ENCODE measurements around the gene SLC12A7. TPM values are rescaled to one million over a fixed set of nuclear protein-coding genes. Genes with fewer than 3 reads are reported as not detected.

The SLC12A7 gene
- total RNA-seq, 1 donor from 2014 or later = 49.5 TPM

DNA sequence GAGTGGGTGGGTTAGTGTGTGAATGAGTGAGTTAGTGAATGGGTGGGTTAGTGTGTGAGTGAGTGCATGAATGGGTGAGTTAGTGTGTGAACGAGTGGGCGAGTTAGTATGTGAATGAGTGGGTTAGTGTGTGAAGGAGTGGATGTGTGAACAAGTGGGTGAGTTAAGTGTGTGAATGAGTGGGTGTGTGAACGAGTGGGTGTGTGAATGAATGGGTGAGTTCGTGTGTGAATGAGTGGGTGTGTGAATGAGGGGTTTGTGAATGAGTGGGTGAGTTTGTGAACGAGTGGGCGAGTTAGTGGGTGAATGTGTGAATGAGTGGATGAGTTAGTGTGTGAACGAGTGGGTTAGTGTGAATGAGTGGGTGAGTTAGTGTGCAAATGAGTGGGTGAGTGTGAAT, 69.2 kb downstream of the SLC12A7 start:
- Histone ChIP-seq H3K4me1 (no peaks in the 10 kb centered on the region), H3K4me3 (no peak overlapping the region), H3K27ac (no peak overlapping the region), H3K9me3 (no peaks in the 10 kb centered on the region), H3K27me3 (ENCODE audit: low read depth) (no peaks in the 10 kb centered on the region), H3K36me3 (no peaks in the 10 kb centered on the region)
- intact Hi-C loops (cut with DNase I) = no loop called here
- DNase-seq (no peak), ATAC-seq (no peak)
- TF ChIP-seq, protein P1, sequence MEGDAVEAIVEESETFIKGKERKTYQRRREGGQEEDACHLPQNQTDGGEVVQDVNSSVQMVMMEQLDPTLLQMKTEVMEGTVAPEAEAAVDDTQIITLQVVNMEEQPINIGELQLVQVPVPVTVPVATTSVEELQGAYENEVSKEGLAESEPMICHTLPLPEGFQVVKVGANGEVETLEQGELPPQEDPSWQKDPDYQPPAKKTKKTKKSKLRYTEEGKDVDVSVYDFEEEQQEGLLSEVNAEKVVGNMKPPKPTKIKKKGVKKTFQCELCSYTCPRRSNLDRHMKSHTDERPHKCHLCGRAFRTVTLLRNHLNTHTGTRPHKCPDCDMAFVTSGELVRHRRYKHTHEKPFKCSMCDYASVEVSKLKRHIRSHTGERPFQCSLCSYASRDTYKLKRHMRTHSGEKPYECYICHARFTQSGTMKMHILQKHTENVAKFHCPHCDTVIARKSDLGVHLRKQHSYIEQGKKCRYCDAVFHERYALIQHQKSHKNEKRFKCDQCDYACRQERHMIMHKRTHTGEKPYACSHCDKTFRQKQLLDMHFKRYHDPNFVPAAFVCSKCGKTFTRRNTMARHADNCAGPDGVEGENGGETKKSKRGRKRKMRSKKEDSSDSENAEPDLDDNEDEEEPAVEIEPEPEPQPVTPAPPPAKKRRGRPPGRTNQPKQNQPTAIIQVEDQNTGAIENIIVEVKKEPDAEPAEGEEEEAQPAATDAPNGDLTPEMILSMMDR (IDR thresholded peaks at IDR 0.05) = no peak

DNA sequence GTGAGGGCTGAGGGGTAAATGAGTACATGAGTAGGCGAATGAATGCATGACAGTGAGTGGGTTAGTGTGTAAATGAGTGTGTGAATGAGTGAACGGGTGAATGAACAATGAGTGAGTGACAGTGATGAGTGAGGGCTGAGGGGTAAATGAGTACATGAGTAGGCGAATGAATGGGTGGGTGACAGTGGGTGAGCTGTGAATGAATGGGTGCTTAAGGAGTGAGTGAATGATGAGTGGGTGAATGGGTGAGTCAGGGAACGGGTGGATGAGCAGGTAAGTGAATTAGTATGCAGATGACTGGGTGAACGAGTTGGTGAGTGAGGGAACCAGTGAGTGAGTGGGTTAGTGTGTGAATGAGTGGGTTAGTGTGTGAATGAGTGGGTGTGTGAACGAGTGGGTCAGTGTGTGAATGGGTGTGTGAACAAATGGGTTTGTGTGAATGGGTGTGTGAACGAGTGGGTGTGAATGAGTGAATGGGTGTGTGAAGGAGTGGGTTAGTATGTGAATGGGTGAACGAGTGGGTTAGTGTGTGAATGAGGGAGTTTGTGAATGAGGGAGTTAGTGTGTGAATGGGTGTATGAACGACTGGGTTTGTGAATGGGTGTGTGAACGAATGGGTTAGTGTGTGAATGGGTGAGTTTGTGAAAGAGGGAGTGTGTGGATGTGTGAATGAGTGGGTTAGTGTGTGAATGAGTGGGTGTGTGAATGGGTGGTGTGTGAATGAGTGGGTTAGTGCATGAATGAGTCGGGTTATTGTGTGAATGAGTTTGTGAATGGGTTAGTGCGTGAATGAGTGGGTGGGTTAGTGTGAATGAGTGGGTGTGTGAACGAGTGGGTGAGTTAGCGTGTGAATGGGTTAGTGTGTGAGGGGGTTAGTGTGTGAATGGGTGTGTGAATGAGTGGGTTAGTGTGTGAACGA, 70.4 kb downstream of the SLC12A7 start:
- H3K4me1 ChIP-seq = no peaks in the 10 kb centered on the region
- ATAC-seq (no peak), DNase-seq (no peak)
- H3K27ac ChIP-seq = no peak overlapping the region
- H3K9me3 ChIP-seq = no peaks in the 10 kb centered on the region
- TF ChIP-seq, protein P1 (IDR thresholded peaks at IDR 0.05) = no peak
- no peaks in the 10 kb centered on the region for H3K36me3 ChIP-seq
- H3K27me3 ChIP-seq (ENCODE audit: low read depth) = no peaks in the 10 kb centered on the region
- no peak overlapping the region for H3K4me3 ChIP-seq
- intact Hi-C loops (cut with DNase I) = no loop called here

DNA sequence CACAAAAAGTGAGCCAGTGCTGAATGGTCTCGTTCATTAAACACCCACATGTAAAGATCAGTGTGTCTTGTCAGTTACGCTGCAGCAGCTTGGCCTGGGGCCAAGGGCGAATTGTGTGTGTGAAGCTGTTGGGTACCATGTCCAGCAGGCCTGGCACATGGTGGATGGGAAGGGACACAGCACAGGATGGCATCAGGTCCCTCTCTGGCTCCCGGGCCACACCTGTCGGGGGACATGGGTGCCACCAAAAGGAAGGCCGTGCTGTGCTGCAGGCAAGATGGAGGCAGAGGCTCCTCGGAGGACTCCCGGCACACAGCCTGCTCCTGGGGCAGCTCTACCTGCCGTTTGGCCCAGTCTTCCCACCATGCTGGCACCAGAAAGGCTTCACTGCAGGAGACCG, 71.3 kb downstream of the SLC12A7 start:
- DNase-seq = peak; percentile 45
- H3K36me3 ChIP-seq = no peaks in the 10 kb centered on the region
- H3K9me3 ChIP-seq = no peaks in the 10 kb centered on the region
- intact Hi-C loops (cut with DNase I) = no loop called here
- no peaks in the 10 kb centered on the region for H3K27me3 ChIP-seq (ENCODE audit: low read depth)
- TF ChIP-seq, protein P1 (IDR thresholded peaks at IDR 0.05) = no peak
- no peaks in the 10 kb centered on the region for H3K4me1 ChIP-seq
- H3K27ac ChIP-seq = no peak overlapping the region
- no peak overlapping the region for H3K4me3 ChIP-seq
- no peak for ATAC-seq

DNA sequence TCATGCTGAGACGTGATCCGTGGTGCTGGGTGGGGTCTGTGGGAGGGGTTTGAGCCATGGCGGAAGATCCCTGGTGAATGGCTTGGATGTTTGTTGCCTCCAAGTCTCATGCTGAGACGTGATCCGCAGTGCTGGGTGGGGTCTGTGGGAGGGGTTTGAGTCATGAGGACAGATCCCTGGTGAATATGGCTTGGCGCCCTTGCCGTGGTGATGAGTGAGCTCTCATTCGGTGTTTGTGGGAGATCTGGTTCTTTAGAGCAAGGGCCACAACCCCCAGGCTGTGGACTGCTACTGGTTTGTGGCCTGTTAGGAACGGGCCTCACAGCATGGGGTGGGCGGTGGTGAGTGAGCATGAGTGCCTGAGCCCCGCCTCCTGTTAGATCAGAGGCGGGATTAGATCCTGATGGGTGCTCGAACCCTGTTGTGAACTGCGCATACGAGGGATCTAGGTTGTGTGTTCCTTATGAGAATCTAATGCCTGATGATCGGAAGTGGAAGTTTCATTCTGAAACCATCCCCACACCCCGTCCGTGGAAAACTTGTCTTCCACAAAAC, 72.1 kb downstream of the SLC12A7 start:
- no peak overlapping the region for H3K4me3 ChIP-seq
- no peak overlapping the region for H3K27ac ChIP-seq
- DNase-seq (peak; percentile 25), ATAC-seq (no peak)
- no peaks in the 10 kb centered on the region for H3K9me3 ChIP-seq
- no peaks in the 10 kb centered on the region for H3K27me3 ChIP-seq (ENCODE audit: low read depth)
- TF ChIP-seq, protein P1 (IDR thresholded peaks at IDR 0.05) = no peak
- H3K36me3 ChIP-seq = no peaks in the 10 kb centered on the region
- no peaks in the 10 kb centered on the region for H3K4me1 ChIP-seq
- intact Hi-C loops (cut with DNase I) = no loop called here

DNA sequence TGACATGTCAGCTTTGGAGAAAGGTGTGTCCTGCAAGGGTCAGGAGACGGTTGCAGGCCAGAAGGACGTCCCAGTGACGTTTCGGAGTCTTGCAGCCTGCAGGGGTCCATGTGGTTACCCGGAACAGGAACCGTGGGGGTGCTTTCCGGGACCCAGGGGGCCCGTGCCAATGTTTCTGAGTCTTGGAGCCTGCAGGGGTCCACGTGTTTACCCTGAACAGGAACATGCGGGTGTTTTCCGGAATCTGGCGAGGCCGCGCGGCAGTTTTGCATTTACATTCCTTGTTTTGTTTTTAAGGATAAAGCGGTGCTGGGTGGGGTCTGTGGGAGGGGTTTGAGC, 72.7 kb downstream of the SLC12A7 start:
- ATAC-seq (no peak), DNase-seq (peak; percentile 37)
- Histone ChIP-seq H3K27ac (no peak overlapping the region), H3K4me3 (no peak overlapping the region), H3K27me3 (ENCODE audit: low read depth) (no peaks in the 10 kb centered on the region), H3K4me1 (no peaks in the 10 kb centered on the region), H3K9me3 (no peaks in the 10 kb centered on the region), H3K36me3 (peaks cover 4% of the 10 kb centered on the region)
- TF ChIP-seq, protein P1 (IDR thresholded peaks at IDR 0.05) = no peak
- intact Hi-C loops (cut with DNase I) = no loop called here
